Liver (tissue), 9 donors: ENCODE data around the gene PDK1. TPM values are rescaled to one million over a fixed set of nuclear protein-coding genes. Genes with fewer than 3 reads are reported as not detected.

ENCODE experiments used
- DNase-seq: peaks from one replicate; pipeline ENCODE4 v3.0.0-alpha.2; 2017; ENCODE audit warnings: low spot score
- H3K27ac ChIP-seq, 2 donors: one replicate each; pipeline ENCODE4 v1.7.0; 2013; ENCODE audit warnings: inconsistent platforms in 2 of 2, low read length in 2 of 2, control low read depth in 1 of 2, low read depth in 1 of 2, mild to moderate bottlenecking in 1 of 2
- H3K27me3 ChIP-seq, 4 donors: one replicate each; pipeline versions ENCODE4 v1.6.1 to v1.7.0; 2013; ENCODE audit warnings: low read length in 3 of 4, inconsistent platforms in 1 of 4, mild to moderate bottlenecking in 1 of 4, moderate library complexity in 1 of 4; ENCODE audit not compliant: control insufficient read depth in 4 of 4, insufficient read depth in 4 of 4
- H3K36me3 ChIP-seq, 4 donors: one replicate each; pipeline versions ENCODE4 v1.6.1 to v1.7.0; 2013; ENCODE audit warnings: low read length in 3 of 4, mild to moderate bottlenecking in 3 of 4, low read depth in 1 of 4, moderate library complexity in 1 of 4; ENCODE audit not compliant: control insufficient read depth in 4 of 4, insufficient read depth in 3 of 4
- H3K4me1 ChIP-seq, 4 donors: one replicate each; pipeline versions ENCODE4 v1.6.1 to v1.7.0; 2013; ENCODE audit warnings: low read length in 3 of 4, mild to moderate bottlenecking in 3 of 4, moderate library complexity in 1 of 4; ENCODE audit not compliant: control insufficient read depth in 4 of 4, insufficient read depth in 4 of 4
- H3K4me3 ChIP-seq, 3 donors: one replicate each; pipeline versions ENCODE4 v1.6.1 to v1.7.0; 2013; ENCODE audit warnings: low read length in 3 of 3, control low read depth in 1 of 3, low read depth in 1 of 3, mild to moderate bottlenecking in 1 of 3
- H3K9ac ChIP-seq, 2 donors: one replicate each; pipeline ENCODE4 v1.7.0; 2013; ENCODE audit warnings: low read length in 2 of 2, mild to moderate bottlenecking in 2 of 2, moderate library complexity in 2 of 2, control low read depth in 1 of 2, low read depth in 1 of 2
- H3K9me3 ChIP-seq, 4 donors: one replicate each; pipeline versions ENCODE4 v1.6.1 to v1.7.0; 2013; ENCODE audit warnings: low read length in 3 of 4; ENCODE audit not compliant: control insufficient read depth in 4 of 4
- EGR1 ChIP-seq, 2 donors: IDR thresholded peaks; 2 replicates each; pipeline ENCODE4 v1.6.1; 2016 to 2018; ENCODE audit warnings: antibody characterized with exemption in 2 of 2, low read depth in 2 of 2
- FOXA1 ChIP-seq: IDR thresholded peaks from 2 replicates; pipeline ENCODE4 v1.6.1; 2016; ENCODE audit warnings: antibody characterized with exemption
- FOXA2 ChIP-seq: IDR thresholded peaks from 2 replicates; pipeline ENCODE4 v1.6.1; 2016; ENCODE audit warnings: antibody characterized with exemption
- GABPA ChIP-seq, 2 donors: IDR thresholded peaks in 1 of 2; conservative IDR thresholded peaks in 1 of 2; 2 replicates each; pipeline ENCODE4 v1.6.1; 2016; ENCODE audit warnings: antibody characterized with exemption in 2 of 2, mild to moderate bottlenecking in 1 of 2, moderate library complexity in 1 of 2
- HNF4A ChIP-seq, 2 donors: conservative IDR thresholded peaks; 2 replicates each; pipeline ENCODE4 v1.6.1; 2016; ENCODE audit warnings: antibody characterized with exemption in 2 of 2, mild to moderate bottlenecking in 2 of 2
- HNF4G ChIP-seq: IDR thresholded peaks from 2 replicates; pipeline ENCODE4 v1.6.1; 2016; ENCODE audit warnings: antibody characterized with exemption
- JUND ChIP-seq, 2 donors: IDR thresholded peaks; 2 replicates each; pipeline ENCODE4 v1.6.1; 2016; ENCODE audit warnings: antibody characterized with exemption in 2 of 2
- NR2F2 ChIP-seq: IDR thresholded peaks from 2 replicates; pipeline ENCODE4 v1.6.1; 2016; ENCODE audit warnings: antibody characterized with exemption
- RAD21 ChIP-seq, 2 donors: IDR thresholded peaks; 2 replicates each; pipeline ENCODE4 v1.6.1; 2016; ENCODE audit warnings: antibody characterized with exemption in 2 of 2, mild to moderate bottlenecking in 2 of 2
- RXRA ChIP-seq, 2 donors: IDR thresholded peaks; 2 replicates each; pipeline ENCODE4 v1.6.1; 2017 to 2018; ENCODE audit warnings: antibody characterized with exemption in 2 of 2, mild to moderate bottlenecking in 1 of 2
- SP1 ChIP-seq: IDR thresholded peaks from 2 replicates; pipeline ENCODE4 v1.6.1; 2018; ENCODE audit warnings: antibody characterized with exemption, mild to moderate bottlenecking
- TAF1 ChIP-seq: conservative IDR thresholded peaks from 2 replicates; pipeline ENCODE4 v1.6.1; 2016; ENCODE audit warnings: antibody characterized with exemption, mild to moderate bottlenecking
- YY1 ChIP-seq: IDR thresholded peaks from 2 replicates; pipeline ENCODE4 v1.6.1; 2016; ENCODE audit warnings: antibody characterized with exemption, mild to moderate bottlenecking
- WGBS: extraction: QIAGEN DNeasy Blood & Tissue Kit; methylation state at CpG from one replicate; pipeline ENCODE4 v1.1.7; 2013; 5-methylcytosine and 5-hydroxymethylcytosine counted together
- polyA plus RNA-seq, 2 donors: library from polyadenylated mRNA; stranded (reverse) in 1 of 2; unstranded in 1 of 2; fragments of 200-250 nt in 1 of 2; fragments of >200 nt in 1 of 2; fragmentation: Nextera tagmentation in 1 of 2; extraction: Ambion mirVana in 1 of 2; gene quantifications; one replicate each; pipeline versions ENCODE4 v1.2.1 to v1.2.3, GENCODE V29; 2013 to 2015
- total RNA-seq, 2 donors: library from RNA; depleted of rRNA; stranded (reverse); fragments of >200 nt; gene quantifications; one replicate each; pipeline ENCODE4 v1.2.3, GENCODE V29; 2014
- TF ChIP-seq, protein P1 (sequence below): IDR thresholded peaks from 2 replicates; pipeline ENCODE4 v1.6.1; 2016; ENCODE audit warnings: antibody characterized with exemption, mild to moderate bottlenecking
- TF ChIP-seq, protein P2 (sequence below): IDR thresholded peaks from 2 replicates; pipeline ENCODE4 v1.6.1; 2016; ENCODE audit warnings: antibody characterized with exemption
- TF ChIP-seq, protein P3 (sequence below): IDR thresholded peaks from 2 replicates; pipeline ENCODE4 v1.6.1; 2016; ENCODE audit warnings: antibody characterized with exemption
- TF ChIP-seq, protein P4 (sequence below): fragments of 150-350 bp; IDR thresholded peaks from 2 replicates; pipeline ENCODE4 v1.5.1; 2017; ENCODE audit warnings: improper control_type of control experiment, low read depth, low read length; ENCODE audit not compliant: missing input control
- TF ChIP-seq, protein P5 (sequence below): IDR thresholded peaks from 2 replicates; pipeline ENCODE4 v1.6.1; 2016; ENCODE audit warnings: antibody characterized with exemption
- donor health status: healthy.
- donor health status: healthy.
- donor health status: healthy.
- donor health status: healthy.
- donor health status: healthy.

The PDK1 gene
- total RNA-seq: 1 to 10 TPM; 7.7 to 7.9 TPM
- polyA plus RNA-seq: 10 to 100 TPM in 1 of 2 donors, 1 to 10 TPM in 1; 4.7 to 10.9 TPM

DNA sequence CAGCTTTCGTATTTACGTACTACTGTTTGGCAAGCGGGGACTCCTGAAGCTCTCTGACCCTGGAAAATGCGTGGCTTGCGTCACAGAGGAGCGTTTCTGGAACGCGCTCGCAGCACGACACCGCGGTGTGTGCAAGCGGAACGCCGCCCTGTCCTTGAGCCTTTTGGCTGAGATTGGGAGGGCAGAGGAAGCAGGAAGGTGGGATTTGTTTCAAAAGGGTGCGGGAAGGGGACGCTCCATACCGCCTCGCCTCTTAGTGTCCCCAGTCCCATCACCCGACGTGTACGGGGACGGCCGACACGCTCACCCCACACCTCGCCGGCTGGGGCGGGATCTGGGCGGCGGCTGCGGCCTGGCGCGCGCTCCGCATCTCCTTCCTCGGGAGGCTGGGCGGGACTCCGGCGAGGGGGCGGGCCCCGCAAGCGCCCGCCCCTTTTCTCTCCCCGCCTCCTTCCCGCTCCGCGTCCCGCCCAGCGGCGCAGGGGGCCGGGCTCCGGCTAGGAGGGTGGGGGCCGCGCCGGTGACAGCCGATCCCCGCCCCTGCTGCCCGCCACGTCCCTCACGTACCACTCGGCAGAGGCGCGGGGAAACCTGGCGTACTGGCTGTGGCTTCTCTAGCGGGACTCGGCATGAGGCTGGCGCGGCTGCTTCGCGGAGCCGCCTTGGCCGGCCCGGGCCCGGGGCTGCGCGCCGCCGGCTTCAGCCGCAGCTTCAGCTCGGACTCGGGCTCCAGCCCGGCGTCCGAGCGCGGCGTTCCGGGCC lies at the start of gene PDK1:
Gene PDK1, plus strand, starts transcription at position 569 of the 762 bp plus-strand sequence. Its CDS starts 61 bp downstream, at position 630.
- H3K4me3 ChIP-seq: peak within 1 kb of the TSS; percentile 79 to 95 (median 81)
- no peaks in the 10 kb centered on the region for H3K36me3 ChIP-seq
- peak within 1 kb of the TSS; percentile 80 to 94 for H3K9ac ChIP-seq
- H3K9me3 ChIP-seq: no peaks in the 10 kb centered on the region
- TF ChIP-seq, protein P1, sequence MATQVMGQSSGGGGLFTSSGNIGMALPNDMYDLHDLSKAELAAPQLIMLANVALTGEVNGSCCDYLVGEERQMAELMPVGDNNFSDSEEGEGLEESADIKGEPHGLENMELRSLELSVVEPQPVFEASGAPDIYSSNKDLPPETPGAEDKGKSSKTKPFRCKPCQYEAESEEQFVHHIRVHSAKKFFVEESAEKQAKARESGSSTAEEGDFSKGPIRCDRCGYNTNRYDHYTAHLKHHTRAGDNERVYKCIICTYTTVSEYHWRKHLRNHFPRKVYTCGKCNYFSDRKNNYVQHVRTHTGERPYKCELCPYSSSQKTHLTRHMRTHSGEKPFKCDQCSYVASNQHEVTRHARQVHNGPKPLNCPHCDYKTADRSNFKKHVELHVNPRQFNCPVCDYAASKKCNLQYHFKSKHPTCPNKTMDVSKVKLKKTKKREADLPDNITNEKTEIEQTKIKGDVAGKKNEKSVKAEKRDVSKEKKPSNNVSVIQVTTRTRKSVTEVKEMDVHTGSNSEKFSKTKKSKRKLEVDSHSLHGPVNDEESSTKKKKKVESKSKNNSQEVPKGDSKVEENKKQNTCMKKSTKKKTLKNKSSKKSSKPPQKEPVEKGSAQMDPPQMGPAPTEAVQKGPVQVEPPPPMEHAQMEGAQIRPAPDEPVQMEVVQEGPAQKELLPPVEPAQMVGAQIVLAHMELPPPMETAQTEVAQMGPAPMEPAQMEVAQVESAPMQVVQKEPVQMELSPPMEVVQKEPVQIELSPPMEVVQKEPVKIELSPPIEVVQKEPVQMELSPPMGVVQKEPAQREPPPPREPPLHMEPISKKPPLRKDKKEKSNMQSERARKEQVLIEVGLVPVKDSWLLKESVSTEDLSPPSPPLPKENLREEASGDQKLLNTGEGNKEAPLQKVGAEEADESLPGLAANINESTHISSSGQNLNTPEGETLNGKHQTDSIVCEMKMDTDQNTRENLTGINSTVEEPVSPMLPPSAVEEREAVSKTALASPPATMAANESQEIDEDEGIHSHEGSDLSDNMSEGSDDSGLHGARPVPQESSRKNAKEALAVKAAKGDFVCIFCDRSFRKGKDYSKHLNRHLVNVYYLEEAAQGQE: peak; percentile 85
- TF ChIP-seq TAF1 (peak; percentile 44), HNF4G (no peak), GABPA (IDR thresholded peaks at IDR 0.05 in 1 of 2, conservative IDR thresholded peaks at IDR 0.05 in 1 of 2) (no peak), RAD21 (IDR thresholded peaks at IDR 0.05) (peak in 1 of 2 donors; percentile 8), NR2F2 (peak; percentile 64), YY1 (peak; percentile 43), EGR1 (IDR thresholded peaks at IDR 0.05; ENCODE audit: low read depth in 2 of 2) (no peak), RXRA (IDR thresholded peaks at IDR 0.05) (peak; percentile 70 to 71), FOXA1 (no peak), HNF4A (conservative IDR thresholded peaks at IDR 0.05) (peak; percentile 44 to 59), SP1 (peak; percentile 84), FOXA2 (no peak), JUND (IDR thresholded peaks at IDR 0.05) (peak in 1 of 2 donors; percentile 36)
- TF ChIP-seq, protein P2, sequence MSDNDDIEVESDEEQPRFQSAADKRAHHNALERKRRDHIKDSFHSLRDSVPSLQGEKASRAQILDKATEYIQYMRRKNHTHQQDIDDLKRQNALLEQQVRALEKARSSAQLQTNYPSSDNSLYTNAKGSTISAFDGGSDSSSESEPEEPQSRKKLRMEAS: no peak
- TF ChIP-seq, protein P3, sequence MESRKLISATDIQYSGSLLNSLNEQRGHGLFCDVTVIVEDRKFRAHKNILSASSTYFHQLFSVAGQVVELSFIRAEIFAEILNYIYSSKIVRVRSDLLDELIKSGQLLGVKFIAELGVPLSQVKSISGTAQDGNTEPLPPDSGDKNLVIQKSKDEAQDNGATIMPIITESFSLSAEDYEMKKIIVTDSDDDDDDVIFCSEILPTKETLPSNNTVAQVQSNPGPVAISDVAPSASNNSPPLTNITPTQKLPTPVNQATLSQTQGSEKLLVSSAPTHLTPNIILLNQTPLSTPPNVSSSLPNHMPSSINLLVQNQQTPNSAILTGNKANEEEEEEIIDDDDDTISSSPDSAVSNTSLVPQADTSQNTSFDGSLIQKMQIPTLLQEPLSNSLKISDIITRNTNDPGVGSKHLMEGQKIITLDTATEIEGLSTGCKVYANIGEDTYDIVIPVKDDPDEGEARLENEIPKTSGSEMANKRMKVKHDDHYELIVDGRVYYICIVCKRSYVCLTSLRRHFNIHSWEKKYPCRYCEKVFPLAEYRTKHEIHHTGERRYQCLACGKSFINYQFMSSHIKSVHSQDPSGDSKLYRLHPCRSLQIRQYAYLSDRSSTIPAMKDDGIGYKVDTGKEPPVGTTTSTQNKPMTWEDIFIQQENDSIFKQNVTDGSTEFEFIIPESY: peak; percentile 56
- TF ChIP-seq, protein P4, sequence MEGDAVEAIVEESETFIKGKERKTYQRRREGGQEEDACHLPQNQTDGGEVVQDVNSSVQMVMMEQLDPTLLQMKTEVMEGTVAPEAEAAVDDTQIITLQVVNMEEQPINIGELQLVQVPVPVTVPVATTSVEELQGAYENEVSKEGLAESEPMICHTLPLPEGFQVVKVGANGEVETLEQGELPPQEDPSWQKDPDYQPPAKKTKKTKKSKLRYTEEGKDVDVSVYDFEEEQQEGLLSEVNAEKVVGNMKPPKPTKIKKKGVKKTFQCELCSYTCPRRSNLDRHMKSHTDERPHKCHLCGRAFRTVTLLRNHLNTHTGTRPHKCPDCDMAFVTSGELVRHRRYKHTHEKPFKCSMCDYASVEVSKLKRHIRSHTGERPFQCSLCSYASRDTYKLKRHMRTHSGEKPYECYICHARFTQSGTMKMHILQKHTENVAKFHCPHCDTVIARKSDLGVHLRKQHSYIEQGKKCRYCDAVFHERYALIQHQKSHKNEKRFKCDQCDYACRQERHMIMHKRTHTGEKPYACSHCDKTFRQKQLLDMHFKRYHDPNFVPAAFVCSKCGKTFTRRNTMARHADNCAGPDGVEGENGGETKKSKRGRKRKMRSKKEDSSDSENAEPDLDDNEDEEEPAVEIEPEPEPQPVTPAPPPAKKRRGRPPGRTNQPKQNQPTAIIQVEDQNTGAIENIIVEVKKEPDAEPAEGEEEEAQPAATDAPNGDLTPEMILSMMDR: no peak
- TF ChIP-seq, protein P5, sequence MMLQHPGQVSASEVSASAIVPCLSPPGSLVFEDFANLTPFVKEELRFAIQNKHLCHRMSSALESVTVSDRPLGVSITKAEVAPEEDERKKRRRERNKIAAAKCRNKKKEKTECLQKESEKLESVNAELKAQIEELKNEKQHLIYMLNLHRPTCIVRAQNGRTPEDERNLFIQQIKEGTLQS: peak; percentile 51
- WGBS: under 1% methylated on average over 88 of the region's 88 CpGs
- H3K27ac ChIP-seq: peak within 1 kb of the TSS; percentile 97
- H3K27me3 ChIP-seq: no peaks in the 10 kb centered on the region
- peaks cover 0 to 14% (median 3%) of the 10 kb centered on the region in 4 donors for H3K4me1 ChIP-seq
- DNase-seq: peak; percentile 90
